Posterior vena cava (tissue), 2 donors: Measurements from ENCODE around the gene SLC2A13. TPM values are rescaled to one million over a fixed set of nuclear protein-coding genes. Genes with fewer than 3 reads are reported as not detected.
"Not testable (repeated sequence)": the region's sequence is repeated elsewhere in the genome, so short reads cannot be mapped to it uniquely, and the experiment has no call there.

Experiments used
- DNase-seq: peaks from one replicate; pipeline ENCODE4 v3.0.0-alpha.2; 2020; ENCODE audit warnings: low spot score
- intact Hi-C, 2 donors: fragments of 100-400 bp; cut with DNase I; formaldehyde crosslinking; loops; one replicate each; pipeline versions ENCODE4 v1.14.1 to v1.14.2; 2022 to 2023
- total RNA-seq, 2 donors: library from RNA; stranded (reverse); fragmentation: NEBNext Ultra II Directional; extraction: Animal tissue kit (Norgen Biotek cat#: 25700); gene quantifications; one replicate each; pipeline ENCODE4 v1.2.1, GENCODE V29; 2021
- donor health status: DM: yes; HTN: yes; CAD: no.
- donor health status: DM: yes; HTN: yes; CAD: no.

Gene SLC2A13
- total RNA-seq, 2 donors from 2014 or later: 11.0 to 14.1 TPM

DNA sequence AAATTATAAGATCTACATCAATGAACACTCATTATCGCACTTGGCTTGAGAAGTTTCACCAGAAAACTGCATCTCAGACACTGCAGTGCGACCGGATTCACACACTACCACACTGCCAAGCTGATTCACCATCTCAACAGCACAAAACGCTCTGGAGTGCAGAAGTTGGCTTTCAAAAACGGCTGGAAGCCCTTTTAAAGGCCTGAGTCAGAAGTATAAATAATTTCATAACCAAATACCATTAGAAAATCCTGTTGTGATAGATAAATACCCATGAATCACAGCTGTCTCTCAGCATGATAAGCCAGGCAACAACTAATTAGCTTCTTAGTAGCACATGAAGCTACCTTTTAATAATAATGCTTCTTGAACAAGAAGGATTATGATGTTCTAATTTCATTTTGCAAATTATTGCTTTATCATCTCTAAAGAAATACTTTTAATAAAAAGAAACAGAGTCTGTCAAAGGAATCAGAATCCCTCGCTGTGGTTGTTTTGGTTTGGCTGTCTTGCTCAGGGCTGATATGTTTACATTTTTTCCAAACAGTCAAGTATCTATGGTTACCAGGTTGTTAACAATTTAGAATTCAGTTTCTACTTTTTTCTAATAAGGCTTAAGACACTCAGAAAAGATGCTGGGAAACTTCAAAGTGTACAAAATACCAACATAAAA is 51.2 kb downstream of the SLC2A13 start:
- intact Hi-C loops: loop anchor here in 1 of 2 donors (5.0 kb wide), 1 partner anchor 38 kb away; no protein-coding TSS in a partner anchor
- DNase-seq: no peak

DNA sequence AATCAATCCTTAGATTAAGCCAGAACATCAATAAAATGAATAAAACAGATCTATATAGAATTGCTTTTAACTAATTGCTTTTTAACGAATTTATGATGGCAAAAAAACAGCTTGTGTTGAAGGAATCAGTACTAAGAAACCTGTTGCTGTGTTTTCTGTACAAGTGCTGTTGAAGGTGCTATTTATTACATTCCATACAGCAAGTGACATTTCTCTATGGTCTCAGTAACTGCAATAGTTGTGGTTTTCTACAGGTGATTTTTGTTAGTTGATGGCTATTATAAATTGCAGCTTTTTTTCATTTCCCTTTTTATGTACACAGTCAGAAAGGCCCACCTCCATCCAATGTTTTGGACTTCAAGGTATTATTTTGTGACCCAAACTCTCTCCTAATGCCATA is 56.6 kb downstream of the SLC2A13 start:
- intact Hi-C loops: no loop called here

DNA sequence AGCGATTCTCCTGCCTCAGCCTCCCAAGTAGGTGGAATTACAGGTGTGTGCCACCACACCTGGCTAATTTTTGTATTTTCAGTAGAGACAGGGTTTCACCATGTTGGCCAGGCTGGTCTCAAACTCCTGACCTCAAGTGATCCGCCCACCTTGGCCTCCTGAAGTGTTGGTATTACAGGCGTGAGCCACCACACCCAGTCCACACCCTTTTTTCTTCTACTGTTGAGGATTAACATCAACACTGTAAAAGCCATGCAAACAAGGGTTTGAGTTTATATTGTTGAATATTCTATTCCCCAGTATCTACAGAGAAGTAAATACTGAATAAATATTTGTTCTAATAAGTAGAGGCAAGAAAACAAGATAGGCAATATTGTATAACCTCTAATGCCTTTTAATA is 58.9 kb downstream of the SLC2A13 start:
- intact Hi-C loops, DNase-seq: not testable (repeated sequence)

More for the DNA sequence above, 56.6 kb downstream of the SLC2A13 start:
- DNase-seq: no peak

DNA sequence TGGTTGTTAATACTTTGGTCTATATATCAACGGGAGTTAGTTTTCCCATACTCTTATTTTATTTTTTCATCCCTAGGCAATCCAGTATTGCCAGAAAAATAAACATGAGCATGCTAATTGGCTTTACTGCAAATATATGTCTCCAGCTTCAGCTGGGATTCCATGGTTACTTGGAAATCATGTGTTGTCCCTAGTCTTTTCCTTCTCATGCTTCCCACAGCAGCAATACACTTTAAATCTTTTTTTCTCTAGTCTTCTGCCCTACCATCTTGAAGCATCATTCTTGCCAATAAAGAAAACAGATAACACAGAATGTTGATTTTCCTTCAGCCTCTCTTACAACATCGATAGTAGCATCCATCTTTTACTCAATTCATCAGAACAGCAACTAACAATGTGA is 60.2 kb downstream of the SLC2A13 start:
- intact Hi-C loops: no loop called here
- no peak for DNase-seq

DNA sequence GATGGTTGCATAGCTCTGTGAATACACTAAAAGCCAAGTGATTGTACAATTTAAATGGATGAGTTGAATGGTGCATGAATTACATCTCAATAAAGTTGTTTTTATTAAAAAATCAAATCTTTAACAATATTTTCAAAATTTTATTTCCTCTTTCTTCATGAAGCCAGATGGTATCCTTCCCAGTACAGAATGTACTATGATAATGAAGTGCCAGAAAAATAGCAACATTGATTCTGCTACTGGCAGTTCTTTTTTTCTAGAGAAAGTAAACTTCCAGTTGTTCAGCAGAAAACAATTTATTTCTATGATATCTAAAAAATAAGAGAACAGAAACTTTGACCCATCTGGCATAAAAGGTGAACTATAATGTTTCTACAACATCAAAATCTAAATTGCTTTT is 61.5 kb downstream of the SLC2A13 start:
- intact Hi-C loops: no loop called here
- no peak for DNase-seq

DNA sequence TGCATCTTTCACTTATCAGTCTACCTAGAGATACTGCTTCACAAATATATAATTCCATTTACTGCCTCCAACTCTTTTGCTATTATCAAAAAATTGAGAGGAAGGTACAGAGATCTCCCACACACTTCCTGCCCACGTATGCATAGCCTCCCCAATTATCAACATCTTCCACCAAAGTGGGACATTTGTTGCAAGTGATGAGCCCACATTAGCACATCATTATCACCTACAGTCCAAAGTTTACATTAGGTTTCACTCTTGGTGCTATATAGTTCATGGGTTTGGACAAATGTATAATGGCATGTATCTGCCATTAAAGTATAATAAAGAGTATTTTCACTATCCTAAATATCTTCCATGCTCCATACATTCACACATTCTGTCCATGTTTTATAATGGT is 66.3 kb downstream of the SLC2A13 start:
- no peak for DNase-seq
- intact Hi-C loops: no loop called here

DNA sequence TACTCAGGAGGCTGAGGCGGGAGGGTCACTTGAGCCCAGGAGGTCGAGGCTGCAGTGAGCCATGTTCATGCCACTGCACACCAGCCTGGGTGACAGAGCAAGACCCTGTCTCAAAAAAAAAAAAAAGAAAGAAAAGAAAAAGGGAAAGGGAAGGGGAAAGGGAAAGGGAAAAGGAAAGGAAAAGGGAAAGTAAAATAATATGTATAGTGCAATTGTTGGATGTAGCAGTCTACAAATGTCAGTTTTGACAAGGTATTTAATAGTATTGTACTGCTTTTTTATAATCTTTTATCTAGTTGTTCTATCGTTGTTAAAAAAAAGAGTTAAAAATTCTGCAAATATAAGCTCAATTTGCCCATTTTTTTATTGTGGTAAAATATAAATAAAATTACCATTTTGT is 67.3 kb downstream of the SLC2A13 start:
- DNase-seq: no peak
- intact Hi-C loops: no loop called here

DNA sequence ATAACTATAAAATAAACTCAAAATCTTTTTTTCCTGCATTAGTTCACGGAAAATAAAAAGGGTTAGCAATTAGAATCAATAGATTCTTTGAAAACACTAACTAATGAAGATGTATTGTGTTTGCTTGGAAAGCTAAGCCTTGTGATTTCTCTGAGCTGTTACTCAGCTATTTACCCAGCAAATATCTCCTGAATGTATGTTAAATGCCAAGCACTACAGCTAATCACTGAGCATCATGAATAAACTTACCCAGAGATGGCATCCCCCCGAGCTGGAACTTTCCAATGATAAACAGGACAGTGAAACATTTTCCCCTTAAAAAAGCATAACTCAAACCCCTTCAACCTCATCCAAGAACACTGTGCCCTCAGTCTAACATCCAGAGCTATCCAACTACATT is 71.2 kb downstream of the SLC2A13 start:
- DNase-seq: no peak
- intact Hi-C loops: no loop called here

DNA sequence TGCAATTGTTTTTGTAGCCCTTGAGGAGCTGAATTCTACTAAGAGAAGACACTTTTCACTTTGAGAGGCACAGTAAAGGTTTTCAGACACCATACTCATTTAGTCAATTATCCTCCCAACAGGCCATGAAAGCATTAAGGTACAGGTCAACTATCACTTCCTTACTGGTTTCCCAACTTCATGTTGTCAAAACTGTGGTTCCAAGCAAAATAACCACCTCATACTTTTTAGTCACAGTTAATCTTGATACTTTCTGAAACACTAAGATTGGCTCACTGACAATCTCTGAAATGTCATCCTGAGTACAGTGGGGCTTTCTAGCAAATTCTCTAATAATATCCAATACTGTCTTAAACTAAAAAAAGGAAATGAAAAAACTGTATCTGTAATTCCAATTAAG is 71.7 kb downstream of the SLC2A13 start:
- intact Hi-C loops: no loop called here
- DNase-seq: no peak

DNA sequence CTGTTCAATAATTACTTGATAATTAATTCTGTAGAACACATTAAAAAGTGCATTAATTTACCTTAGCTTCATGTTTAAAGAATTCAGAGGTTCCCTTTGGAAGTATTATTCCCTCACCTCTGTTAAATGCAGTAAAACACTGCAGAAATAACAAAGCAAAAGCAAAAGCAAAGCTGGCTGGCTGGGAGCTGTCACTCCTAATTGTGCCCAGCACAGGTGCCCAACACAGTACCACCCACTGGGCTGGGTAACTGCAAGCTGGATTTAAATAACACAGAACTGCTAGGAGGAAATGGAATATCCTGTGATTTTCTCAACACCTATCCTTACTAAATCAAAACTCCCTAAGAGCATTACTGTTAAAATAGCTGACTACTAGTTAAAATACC is 72.6 kb downstream of the SLC2A13 start:
- DNase-seq: no peak
- intact Hi-C loops: no loop called here

DNA sequence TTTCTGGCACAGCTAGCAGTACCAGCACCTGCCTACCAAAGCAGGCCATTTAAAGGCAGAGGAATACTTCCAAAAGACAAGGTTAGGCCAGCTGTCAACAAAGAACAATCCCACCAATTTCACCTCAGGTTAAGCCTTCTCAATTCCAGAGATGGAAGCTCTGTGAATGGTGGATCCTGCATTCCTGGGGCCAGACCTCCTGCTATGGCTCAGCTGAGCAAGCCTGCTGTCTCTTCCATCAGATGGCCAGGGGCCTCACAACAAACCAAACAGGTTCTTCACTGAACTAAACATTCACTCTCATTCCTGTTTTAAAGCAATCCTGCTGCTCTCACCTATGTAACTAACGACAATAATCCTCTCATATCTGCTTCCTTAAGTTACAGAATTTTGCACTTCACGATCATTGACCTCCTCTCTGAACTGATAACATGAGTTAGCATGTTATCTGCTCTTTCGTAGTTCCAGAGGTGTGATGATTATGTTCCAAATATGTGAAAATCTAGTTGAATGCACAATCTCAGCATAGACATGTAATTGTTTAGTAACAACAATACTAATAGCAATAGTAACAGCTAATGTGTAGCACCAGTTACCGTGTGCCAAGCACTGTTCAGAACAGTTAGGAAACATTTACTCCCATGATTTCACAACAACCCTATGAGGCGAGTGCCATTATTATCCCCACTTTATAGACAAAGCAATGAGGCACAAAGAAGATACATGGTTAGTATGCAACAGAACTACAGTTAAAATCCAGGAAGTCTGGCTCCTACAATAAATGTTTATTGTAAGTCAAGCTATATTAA is 73.2 kb downstream of the SLC2A13 start:
- intact Hi-C loops: no loop called here
- no peak for DNase-seq

DNA sequence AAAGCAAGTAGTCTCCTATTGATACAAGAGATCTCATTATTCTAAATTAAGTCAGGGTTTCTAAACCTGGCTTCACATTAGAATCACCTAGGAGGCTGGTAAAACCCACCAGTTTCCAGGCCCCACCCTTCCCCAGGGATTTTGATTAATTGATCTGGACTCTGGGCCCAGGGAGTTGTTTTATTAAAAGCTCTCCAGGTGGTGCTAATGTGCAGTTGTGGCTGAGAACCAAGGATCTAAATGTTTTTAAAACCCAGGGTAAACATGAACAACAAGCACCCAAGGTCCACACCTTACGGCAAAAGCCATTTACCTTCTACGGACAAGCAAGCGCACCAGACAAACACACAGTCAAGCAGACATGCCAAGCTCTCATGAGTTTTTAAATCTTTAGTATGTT is 73.9 kb downstream of the SLC2A13 start:
- intact Hi-C loops: no loop called here
- DNase-seq: no peak

DNA sequence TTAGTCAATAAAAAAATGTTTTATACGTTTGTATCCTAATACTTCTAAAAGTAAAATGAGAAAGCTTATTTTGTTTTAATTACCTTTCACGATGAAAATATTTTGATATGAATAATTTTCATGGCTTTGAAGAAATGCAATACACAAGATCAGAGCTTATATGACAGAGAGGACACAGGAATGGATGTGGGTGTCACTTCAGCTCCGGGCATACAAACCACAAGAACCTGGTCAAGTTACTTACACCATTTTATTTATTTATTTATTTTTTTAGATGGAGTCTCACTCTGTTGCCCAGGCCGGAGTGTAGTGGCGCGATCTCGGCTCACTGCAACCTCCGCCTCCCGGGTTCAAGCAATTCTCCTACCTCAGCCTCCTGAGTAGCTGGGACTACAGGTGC is 74.9 kb downstream of the SLC2A13 start:
- intact Hi-C loops, DNase-seq: not testable (repeated sequence)

DNA sequence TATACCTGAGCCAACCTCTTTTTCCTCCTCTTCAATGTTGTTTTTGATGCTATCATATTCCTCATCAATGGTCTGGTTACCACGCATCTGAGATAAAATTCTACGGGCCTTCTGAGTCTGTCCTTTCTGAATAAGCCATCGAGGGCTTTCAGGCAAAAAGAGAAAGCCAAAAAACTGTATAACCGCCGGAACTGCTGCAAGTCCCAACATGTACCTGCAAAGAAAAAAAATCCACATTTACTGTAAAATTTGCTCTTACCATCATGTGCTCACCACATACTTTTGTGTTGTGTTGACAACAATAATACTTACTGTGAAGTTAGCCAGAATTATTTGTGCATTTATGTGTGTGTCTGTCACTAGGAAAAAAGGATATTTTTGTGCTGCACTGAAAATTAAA is 77.6 kb downstream of the SLC2A13 start:
- DNase-seq: no peak
- intact Hi-C loops: no loop called here

DNA sequence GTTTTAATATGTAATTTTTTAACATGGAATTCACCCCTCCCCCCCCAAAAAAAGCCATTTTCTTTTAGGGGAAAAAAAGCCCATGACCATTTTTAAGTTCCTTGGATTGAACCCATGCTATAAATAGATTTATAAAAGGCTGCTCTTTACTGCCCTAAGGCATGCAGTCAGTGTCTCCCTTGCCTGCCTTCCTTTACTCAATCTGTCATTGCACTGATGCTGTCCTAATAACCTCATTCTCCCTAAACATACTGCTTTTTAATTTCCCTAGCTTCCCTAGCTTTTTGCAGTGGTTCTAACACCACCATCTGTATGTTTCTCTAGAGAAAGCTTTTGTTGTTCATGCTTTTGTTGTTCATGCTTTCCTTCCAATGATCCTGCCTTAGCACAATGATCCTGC is 83.0 kb downstream of the SLC2A13 start:
- intact Hi-C loops: no loop called here
- no peak for DNase-seq

DNA sequence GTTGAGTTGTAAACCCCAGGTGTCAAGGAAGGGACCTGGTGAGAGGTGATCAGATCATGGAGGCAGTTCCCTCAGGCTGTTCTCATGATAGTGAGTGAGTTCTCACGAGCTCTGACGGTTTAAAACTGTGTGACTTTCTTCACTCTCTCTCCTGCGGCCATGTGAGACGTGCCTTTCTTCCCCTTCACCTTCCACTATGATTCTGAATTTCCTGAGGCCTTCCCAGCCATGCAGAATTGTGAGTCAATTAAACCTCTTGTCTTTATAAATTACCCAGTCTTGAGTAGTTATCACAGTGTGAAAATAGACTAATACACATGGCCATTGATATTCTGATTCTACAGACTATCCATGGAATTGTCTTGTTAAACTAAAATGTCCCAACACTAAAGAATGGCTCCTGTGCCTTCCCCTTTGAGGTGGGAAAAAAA is 85.6 kb downstream of the SLC2A13 start:
- DNase-seq: no peak
- intact Hi-C loops: no loop called here

DNA sequence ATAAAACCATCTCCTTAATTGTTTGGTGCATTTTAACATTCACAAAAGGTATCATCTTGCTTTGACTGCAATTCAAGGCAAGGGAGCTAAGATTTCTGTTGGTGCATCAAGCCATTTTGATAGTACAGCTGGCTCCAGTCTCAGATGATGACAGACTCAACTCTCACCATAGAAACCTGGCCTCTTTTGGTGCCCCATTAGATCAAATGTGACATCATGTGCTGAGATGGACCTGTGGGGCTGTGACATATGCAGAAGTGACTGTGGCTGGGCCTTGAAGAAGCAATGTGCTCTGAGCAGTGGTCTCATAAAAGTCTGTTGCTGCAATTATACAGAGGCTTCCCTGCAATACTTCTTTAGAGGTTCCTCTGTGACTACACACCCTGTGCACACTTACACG is 88.4 kb downstream of the SLC2A13 start:
- intact Hi-C loops: no loop called here
- no peak for DNase-seq

DNA sequence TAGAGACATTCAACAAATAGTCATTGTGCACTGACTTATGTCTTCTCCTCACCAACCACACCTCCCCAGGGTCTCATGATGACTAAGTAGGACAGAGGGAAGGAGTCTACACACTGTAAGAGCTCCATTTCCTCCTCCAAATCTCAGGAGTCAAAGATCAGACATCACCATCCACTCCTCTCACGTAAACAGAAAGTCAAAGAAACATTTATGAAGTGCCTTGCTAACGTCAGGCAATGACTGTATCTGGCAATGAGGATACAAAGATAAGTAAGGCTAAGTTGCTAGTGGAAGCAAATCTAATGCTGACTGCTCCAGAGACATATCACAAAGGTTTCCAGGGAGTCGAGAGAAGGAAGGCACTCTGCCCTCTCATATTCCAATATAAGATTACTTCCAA is 88.9 kb downstream of the SLC2A13 start:
- intact Hi-C loops: no loop called here

DNA sequence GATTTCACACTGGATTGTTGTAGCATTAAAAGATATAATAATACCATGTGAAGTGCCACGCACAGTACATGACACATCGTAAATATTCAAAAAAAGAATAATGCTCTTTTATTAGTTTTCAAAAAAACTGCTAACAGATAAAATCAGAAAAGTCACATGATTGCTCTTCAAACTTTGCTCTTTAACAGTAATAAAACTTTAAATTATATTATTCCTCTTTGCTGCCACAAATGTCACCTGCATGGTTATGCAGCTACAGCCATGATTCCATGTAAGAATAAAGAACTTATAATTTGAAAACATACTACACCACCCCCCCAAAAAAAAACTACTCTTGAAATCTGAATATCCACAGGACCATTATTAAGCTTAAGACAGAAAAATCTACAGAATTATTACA is 90.0 kb downstream of the SLC2A13 start:
- no peak for DNase-seq
- intact Hi-C loops: no loop called here

More for the DNA sequence above, 88.9 kb downstream of the SLC2A13 start:
- DNase-seq: no peak

DNA sequence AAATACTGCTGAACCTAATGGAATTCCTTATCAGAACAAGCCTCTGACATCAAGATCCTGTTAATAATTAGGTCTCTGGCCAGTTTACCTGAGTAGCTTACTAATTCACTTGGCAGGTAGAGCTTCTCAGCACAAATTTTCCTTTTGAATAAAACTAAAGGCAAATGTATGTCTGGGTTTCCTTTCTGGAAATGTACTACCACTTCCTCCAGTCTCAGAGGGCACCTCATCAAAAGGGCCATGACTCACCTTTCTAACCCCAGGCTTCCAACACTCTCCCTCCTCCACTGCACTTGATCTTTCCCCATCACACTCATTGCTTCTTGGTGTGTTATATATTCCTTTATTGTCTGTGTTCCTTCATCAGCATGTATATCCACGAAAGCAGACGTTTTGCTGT is 90.5 kb downstream of the SLC2A13 start:
- no peak for DNase-seq
- intact Hi-C loops: no loop called here

DNA sequence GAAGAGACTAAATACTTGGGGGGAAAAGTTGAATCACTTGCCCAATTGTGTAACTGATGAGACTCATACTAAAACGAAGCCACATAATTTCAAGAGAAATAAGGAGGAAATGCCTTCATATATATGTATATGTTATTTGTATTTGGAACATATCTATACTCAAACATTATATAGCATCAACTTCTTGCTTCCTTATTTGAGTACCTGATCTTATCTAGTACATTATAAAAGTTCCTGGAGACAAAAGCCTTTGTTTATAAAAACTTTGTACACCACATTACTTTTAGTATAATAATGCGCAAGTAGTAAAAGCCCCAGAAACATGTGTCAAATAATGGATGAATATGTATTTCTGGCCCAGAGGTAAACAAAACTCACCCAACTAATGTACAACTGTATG is 92.0 kb downstream of the SLC2A13 start:
- intact Hi-C loops: loop anchor here (5.0 kb wide), 1 partner anchor 93 kb away; the partner anchor contains the start of gene SLC2A13 (in 2 of the 2)
- DNase-seq: no peak
